ENCODE measurements around the gene PREB.
"Not testable (repeated sequence)": the region's sequence is repeated elsewhere in the genome, so short reads cannot be mapped to it uniquely, and the experiment has no call there.

PREB gene

GRCh38 chr2:27133905-27134780 lies at the start of gene PREB:
Gene PREB (minus strand): TSS chr2:27134636. CDS start chr2:27134421, 215 bp downstream.
- peak; percentile 95 for DNase-seq

- no peak for DNase-seq
These were observed 49.7 kb upstream of the PREB start for GRCh38 chr2:27184115-27184514.

GRCh38 chr2:27182346-27182745 lies 47.9 kb upstream of the PREB start:
- DNase-seq, result peak; percentile 91

GRCh38 chr2:27179344-27180000 lies 45.0 kb upstream of the PREB start:
- no peak for DNase-seq

- DNase-seq, result no peak
These were observed 44.0 kb upstream of the PREB start for GRCh38 chr2:27178469-27178868.

- DNase-seq, result no peak
These were observed 43.3 kb upstream of the PREB start for GRCh38 chr2:27177441-27178351.

GRCh38 chr2:27175781-27176180 lies 41.3 kb upstream of the PREB start:
- not testable (repeated sequence) for DNase-seq

GRCh38 chr2:27175330-27175729 lies 40.9 kb upstream of the PREB start:
- DNase-seq, result no peak

GRCh38 chr2:27174638-27175037 lies 40.2 kb upstream of the PREB start:
- DNase-seq, result peak; percentile 50

- DNase-seq, result no peak
These were observed 37.0 kb upstream of the PREB start for GRCh38 chr2:27171351-27171848.

- no peak for DNase-seq
These were observed 36.3 kb upstream of the PREB start for GRCh38 chr2:27170581-27171337.

GRCh38 chr2:27164960-27165763 lies 30.7 kb upstream of the PREB start:
- DNase-seq, result no peak

- peak; percentile 34 for DNase-seq
These were observed 28.0 kb upstream of the PREB start for GRCh38 chr2:27162151-27163121.

- no peak for DNase-seq
These were observed 25.8 kb upstream of the PREB start for GRCh38 chr2:27160191-27160590.

- DNase-seq, result no peak
These were observed 24.8 kb upstream of the PREB start for GRCh38 chr2:27159271-27159670.

- DNase-seq, result no peak
These were observed 24.0 kb upstream of the PREB start for GRCh38 chr2:27158468-27158867.

- no peak for DNase-seq
These were observed 20.7 kb upstream of the PREB start for GRCh38 chr2:27155069-27155520.

- no peak for DNase-seq
These were observed 20.1 kb upstream of the PREB start for GRCh38 chr2:27154488-27154887.

GRCh38 chr2:27152796-27153464 lies 18.5 kb upstream of the PREB start:
- peak; percentile 50 for DNase-seq
